GM19468 (cell line): Measurements from ENCODE around the gene NAGA.

Experiments used
- ATAC-seq: cut with Tn5 transposase; IDR thresholded peaks from one replicate; pipeline ENCODE4 v1.9.1; 2021; ENCODE audit warnings: mild to moderate bottlenecking, moderate library complexity, moderate number of reproducible peaks; ENCODE audit not compliant: unreplicated experiment; ENCODE audit errors: extremely low read depth

NAGA gene

DNA sequence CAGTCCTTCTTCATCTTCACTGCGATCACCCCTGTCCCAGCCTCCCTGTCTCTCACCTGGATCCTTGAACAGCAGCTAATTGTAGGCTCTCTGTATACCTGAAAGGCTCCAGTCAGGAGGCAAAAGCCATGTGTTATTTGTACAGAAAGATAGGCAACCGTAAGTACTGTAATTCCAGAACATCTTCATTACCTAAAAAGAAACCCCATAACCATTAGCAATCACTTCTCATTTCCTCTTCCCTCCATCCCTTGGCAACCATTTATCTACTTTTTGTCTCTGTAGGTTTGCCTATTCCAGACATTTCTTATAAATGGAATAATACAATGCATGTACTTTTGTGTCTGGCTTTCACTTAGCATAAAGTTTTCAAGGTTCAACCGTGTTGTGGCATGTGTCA lies 17.8 kb downstream of the NAGA start:
- ATAC-seq, result no peak

DNA sequence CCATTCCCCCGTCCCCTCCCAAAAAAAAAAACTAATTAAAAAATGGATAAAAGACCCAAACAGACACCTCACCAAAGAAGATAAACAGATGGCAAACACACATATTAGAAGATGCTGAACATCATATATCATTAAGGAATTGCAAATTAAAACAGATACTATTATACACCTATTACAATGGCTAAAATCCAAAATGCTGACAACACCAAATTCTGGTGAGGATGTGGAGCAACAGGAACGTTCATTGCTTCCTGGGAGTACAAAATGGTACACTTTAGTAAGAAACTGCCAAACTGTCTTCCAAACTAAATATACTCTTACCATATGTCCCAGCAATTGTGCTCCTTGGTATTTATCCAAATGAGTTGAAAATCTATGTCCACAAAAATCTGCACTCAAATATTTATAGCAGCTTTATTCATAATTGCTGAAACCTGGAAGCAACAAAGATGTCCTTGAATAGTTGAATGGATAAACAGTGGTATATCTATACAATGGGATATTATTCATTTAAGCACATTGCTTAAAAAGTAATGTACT lies 19.9 kb downstream of the NAGA start:
- no peak for ATAC-seq

DNA sequence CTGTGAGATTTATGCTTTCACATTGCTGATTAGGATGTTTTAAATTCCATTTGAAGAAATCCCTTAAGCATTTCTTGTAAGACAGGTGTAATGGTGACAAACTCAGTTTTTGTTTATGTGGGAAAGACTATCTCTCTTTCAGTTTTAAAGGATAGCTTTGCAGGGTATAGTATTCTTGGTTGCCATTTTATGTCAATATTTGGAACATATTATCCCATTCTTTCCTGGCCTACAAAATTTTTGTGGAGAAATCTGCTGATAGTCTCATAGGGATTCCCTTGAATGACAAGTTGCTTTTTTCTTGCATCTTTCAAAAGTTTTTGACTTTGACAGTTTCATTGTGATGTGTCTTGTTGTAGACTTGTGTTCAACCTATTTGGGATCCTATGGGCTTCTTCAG lies 28.8 kb downstream of the NAGA start:
- ATAC-seq, result no peak

DNA sequence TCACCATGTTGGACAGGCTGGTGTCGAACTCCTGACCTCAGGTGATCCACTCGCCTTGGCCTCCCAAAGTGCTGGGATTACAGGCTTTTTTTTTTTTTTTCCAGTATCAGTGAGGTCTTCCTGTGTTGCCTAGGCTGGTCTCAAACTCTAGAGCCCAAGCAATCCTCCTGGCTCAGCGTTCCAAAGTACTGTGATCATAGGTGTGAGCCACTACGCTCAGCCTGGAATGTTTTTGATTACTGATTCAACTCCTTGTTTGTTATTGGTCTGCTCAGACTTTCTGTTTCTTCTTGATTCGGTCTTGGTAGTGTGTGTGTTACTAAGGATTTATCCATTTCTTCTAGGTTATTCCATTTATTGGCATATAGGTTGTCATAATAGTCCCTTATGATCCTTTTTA lies 31.3 kb downstream of the NAGA start:
- no peak for ATAC-seq

DNA sequence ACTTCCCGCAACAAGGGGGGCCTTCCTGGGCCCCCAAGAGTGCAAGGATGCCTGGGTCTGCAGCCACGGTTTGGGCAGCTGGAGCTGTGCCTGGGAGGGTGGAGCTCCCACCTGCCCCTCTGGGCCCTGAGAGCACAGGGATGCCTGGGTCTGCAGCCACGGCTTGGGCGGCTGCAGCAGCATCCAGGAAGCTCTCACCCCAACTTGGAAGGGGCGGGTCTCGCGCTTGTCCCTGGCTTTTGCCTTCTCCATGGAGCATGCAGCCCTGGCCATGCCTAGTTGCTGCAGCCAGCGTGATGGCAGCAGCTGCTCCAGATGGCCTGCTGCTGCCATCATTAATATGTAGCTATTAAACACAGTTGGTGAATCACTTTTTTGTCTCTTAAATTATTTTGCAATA lies 35.4 kb downstream of the NAGA start:
- no peak for ATAC-seq

DNA sequence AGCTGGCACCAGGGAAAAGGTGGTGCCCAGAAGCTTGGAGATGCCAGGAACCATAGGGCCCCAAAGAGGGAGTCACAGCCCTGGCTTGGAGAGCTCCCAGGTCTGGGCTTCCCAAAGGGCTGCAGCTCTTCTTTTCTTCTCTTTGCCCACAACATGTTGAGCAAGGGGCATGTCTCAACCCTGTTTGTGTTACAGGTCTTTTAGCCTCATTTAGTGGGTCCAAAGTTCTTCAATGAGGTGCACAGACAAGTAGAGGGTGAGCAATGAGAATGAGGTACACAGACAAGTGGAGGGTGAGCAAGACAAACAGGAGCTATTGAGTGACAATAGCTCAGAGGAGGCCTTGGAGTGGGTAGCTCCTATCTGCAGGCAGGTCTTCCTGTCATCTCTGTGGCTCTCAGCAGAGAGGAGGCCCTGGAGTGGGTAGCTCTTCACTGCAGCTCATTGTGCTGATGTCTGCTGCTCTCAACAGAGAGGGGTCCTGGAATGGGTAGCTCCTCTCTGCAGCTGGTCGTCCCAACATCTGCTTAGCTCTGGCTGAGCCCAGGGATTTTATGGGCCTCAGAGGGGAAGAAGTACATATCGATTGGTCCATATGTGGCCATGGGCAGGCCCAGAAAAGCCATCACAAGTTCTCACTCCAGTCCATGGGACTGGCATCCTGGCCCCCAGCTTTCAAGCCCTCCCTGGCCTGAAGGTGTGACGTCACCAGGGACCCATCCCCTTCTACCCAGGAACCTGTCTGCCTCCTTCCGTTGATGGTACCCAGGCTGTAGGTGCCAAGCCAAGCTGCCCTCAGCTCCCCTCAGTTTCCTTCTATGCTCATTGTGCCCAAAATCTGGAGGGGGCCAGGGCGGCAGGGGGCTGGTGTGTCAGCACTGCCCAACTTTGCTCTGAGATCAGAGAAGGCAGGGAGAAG lies 37.1 kb downstream of the NAGA start:
- no peak for ATAC-seq

DNA sequence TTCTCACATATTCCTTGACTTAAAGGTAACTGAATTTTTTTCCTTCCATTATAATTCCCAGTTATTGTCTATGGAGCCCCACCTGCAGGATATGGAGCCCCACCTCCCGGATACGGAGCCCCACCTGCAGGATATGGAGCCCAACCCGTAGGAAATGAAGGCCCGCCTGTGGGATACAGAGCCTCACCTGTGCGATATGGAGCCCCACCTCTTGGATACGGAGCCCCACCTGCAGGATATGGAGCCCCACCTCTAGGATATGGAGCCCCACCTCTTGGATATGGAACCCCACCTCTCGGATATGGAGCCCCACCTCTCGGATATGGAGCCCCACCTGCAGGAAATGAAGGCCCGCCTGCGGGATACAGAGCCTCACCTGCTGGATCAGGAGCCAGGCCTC lies 43.9 kb downstream of the NAGA start:
- no peak for ATAC-seq

DNA sequence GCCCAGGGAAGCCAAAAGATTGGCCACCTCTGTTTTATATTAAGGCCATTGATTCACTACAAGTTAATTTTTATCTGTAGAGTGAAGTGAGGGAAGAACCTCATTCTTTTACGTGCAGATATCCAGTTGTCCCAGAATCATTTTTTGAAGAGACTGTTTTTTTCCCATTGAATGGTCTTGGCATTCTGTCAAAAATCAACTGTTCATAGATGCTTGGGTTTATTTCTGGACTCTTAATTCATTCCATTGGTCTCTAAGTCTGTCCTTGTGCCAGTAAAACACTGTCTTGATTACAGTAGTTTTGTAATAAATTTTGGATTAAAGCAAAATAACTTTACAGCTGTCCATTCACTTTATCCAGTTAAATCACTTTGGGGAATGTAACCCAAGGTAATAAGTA lies 45.2 kb downstream of the NAGA start:
- ATAC-seq, result no peak

DNA sequence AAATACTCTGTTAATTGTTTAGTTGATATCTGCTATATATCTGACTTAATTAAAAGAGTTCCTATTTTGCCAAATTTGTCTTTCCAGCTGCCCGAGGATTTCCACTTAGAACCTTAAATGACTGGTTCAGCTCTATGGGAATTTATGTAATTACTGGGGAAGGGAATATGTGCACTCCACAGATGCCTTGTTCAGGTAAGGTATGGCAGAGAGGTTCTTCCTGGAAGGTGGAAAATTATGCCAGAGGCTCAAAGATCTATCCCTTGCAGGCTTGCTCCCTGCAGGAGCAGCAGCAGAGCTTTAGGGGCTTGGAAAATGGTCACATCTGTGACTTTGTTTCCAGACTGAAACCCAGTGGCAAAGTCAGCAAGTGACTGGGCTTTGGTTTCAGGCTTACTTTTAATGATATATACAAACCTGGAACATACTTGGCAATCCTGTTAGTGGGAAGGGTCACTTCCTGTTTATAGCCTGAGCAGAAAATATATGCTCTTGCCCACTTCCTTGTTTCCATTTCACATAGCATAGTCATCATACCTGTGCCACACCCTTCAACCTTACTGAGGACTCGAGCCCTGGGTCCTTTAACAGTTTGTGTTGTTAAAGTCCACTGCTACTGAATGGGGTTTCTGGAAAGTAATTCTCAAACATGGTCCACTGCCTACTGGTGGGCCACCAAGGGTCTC lies 48.3 kb downstream of the NAGA start:
- ATAC-seq, result no peak

DNA sequence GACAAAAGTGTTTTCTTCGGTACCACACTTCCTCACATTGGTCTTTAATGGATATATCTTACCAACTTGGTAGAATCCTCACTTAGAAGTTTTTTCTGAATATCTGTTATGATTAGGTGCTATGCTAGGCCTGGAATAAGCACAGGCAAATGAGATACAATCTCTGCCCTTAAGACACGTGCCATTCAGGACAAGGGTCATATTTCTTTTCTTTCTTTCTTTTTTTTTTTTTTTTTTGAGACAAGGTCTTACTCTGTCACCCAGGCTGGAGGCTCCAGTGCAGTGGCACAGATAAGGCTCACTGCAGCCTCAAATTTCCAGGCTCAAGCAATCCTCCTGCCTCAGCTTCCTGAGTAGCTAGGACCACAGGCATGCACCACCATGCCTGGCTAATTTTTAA lies 49.0 kb downstream of the NAGA start:
- no peak for ATAC-seq

DNA sequence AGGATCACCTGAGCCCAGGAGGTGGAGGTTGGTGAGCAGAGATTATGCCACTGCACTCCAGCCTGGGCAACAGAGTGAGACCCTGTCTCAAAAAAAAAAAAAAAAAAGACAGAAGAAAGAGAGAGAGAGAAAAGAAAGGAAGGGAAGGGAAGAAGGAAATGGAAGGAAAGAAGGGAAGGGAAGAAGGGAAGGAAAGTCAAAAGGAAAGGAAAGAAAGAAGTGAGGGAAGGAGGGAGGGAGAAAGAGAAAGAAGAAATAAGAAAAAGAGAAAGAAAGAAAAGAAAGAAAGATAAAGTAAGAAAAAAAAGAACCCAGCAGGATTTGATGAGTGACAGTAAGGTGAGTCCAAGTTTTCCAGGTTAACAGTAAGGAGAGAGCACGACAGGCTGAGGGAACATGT lies 52.4 kb downstream of the NAGA start:
- ATAC-seq, result no peak

DNA sequence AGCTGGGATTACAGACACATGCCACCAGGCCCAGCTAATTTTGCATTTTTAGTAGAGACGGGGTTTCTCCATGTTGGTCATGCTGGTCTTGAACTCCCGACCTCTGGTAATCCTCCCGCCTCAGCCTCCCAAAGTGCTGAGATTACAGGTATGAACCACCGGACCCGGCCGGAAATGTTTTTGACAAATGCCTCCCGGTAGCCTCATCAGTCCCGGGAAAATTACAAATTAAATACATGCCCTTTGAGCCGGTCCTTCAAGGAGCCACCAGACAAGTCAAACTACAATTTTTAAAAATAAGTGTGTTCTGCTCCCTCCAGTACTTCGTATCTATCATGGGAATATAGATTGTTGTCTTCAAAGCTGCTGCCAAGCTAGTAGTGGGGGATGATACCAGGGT lies 54.5 kb downstream of the NAGA start:
- no peak for ATAC-seq

DNA sequence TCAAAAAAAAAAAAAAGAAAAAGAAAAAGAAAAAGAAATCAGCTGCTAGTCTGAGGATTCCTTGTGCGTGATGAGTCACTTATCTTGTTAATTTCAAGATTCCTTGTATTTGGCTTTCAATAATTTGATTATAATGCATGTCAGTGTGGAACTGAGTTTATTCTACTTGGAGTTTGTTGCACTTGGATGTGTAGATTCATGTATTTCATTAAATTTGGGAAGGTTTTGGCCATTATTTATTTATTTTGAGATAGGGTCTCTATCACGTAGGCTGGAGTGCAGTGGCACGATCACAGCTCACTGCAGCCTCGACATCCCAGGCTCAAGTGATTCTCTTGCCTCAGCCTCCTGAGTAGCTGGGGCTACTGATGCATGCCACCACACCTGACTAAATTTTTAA lies 57.2 kb downstream of the NAGA start:
- no peak for ATAC-seq

DNA sequence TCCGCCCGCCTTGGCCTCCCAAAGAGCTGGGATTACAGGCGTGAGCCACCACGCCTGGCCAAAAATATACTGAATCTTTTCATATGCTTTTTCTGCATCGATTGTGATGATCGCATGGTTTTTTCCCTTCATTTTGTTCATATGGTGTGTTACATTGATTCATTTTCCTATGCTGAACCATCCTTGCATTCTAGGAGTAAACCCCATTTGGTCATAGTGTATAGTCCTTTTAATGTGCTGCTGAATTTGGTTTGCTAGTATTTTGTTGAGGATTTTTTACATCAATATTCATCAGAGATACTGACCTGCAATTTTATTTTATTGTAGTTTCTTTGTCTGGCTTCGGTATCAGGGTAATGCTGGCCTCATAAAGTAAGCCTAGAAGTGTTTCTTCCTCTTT lies 59.8 kb downstream of the NAGA start:
- no peak for ATAC-seq
